Left renal pelvis (tissue), 4 donors: ENCODE measurements around the gene PGAP3. TPM values are rescaled to one million over a fixed set of nuclear protein-coding genes. Genes with fewer than 3 reads are reported as not detected.
"Not testable (repeated sequence)": the region's sequence is repeated elsewhere in the genome, so short reads cannot be mapped to it uniquely, and the experiment has no call there.

Experiments
- DNase-seq, 4 donors: peaks; one replicate each; pipeline ENCODE4 v3.0.0-alpha.2; 2013; ENCODE audit warnings: low read depth in 4 of 4, low spot score in 3 of 4
- polyA plus RNA-seq, 4 donors: library from polyadenylated mRNA; unstranded; fragments of 120-200 nt; gene quantifications; one replicate each; pipeline ENCODE4 v1.2.1, GENCODE V29; 2013; ENCODE audit not compliant: insufficient read length in 4 of 4

PGAP3 gene
- polyA plus RNA-seq, 4 donors = 26.5 to 45.9 (median 33.8) TPM

- DNase-seq = no peak
Observed at GRCh38 chr17:39716073-39716818, 28.4 kb upstream of the PGAP3 start.

GRCh38 chr17:39715375-39716072 is 27.7 kb upstream of the PGAP3 start:
- DNase-seq = no peak

DNA sequence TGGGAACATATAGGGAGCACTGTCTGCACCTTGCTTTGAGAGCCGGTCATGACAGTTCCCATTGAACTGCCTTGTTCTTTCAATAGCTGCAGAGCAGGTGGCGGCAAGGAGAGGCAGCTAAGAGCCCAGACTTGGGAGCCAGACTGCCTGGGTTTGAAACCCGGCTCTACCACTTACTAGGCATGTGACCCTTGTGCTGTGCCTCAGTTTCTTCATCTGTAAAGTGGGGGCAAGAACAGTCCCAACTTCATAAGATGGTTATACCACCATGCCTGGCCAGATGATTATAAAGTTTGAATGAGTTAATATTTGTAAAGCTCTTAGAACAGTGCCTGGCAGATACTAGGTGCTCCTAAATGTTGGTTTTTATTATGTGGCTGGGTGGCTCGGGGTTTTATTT is 26.4 kb upstream of the PGAP3 start:
- no peak for DNase-seq

DNA sequence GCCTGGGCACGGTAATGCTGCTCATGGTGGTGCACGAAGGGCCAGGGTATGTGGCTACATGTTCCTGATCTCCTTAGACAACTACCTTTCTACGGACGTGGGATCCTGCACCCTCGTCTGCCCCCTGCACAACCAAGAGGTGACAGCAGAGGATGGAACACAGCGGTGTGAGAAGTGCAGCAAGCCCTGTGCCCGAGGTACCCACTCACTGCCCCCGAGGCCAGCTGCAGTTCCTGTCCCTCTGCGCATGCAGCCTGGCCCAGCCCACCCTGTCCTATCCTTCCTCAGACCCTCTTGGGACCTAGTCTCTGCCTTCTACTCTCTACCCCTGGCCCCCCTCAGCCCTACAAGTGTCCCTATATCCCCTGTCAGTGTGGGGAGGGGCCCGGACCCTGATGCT is 24.0 kb upstream of the PGAP3 start:
- no peak for DNase-seq

GRCh38 chr17:39711071-39711470 is 23.2 kb upstream of the PGAP3 start:
- not testable (repeated sequence) for DNase-seq

- DNase-seq = no peak
Observed at GRCh38 chr17:39709998-39710964, 22.4 kb upstream of the PGAP3 start.

GRCh38 chr17:39709319-39709997 is 21.6 kb upstream of the PGAP3 start:
- DNase-seq = no peak

DNA sequence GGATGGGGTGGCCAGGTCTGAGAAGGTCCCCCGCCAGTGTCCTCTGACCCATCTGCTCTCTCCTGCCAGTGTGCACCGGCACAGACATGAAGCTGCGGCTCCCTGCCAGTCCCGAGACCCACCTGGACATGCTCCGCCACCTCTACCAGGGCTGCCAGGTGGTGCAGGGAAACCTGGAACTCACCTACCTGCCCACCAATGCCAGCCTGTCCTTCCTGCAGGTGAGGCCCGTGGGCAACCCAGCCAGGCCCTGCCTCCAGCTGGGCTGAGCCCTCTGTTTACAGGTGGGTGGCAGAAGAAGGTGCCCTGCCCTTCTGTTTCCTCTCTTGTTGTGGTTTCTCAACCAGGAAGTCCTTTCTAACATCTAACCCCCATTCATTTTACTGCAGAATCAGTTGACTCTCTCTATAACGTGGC is 19.1 kb upstream of the PGAP3 start:
- DNase-seq = no peak

DNA sequence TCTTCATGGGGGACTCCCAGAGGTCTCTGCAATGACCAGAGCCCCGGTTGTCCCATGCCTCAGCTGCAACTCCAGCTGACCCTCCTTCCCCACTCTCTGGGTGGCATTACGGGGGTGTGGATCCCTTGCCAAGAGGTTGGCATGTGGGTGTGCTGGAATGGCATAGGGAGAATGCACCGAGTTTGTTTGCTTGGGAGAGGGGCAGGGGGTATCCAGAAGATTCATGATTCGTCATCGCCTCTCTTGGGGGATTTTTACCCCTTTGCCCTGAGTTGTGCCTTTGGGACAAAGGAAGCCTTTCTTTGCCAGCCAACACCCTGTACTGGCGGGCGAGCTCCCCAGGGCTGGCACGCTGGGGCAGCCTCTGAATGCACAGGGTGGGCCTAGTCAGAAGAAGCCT is 18.5 kb upstream of the PGAP3 start:
- no peak for DNase-seq

DNA sequence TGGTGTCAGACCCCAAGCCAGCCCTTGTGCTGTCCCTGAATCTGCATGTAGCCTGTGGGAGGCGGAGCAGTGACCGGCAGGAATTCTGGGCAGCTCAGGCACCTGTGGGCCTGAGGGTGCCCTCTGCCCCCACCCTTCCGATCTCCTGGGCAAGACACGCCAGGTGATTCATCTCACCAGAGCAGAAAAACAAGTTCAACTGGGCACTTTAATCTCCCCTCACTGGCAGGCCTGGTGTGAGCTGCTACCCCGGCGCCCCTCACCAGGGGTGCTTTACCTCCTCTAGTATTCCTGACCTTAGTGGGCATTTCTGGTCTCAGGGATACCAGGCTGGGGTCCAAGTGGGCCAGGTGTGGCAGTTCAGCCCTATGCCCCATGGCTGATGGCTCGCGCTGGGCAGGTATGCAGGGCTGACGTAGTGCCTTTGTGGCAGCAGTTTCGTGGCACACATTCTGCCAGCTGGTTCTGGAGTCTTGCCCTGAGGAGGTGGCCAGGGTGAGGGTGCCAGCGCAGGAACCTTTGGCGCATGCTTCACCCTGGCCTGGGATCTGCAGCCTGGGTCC is 18.0 kb upstream of the PGAP3 start:
- DNase-seq = no peak

GRCh38 chr17:39704821-39705551 is 17.1 kb upstream of the PGAP3 start:
- no peak for DNase-seq

DNA sequence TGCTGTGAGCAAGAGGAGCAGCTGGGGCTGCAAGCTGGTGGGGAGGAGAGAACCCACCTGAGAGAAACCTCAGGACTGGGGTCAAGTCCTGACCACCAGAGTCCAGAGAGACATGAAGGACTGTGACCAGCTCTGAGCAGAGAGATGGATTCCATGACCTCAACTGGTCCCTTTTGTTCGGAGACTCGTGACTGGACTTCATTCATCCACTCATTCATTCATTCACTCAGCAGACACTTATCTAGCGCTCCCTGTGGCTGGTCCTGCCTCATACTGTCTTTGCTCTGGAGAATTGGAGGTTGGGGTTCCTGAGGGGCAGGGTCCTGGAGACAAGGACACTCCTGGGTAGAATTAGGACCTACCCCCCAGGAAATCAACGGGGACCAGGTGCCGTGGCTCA is 16.1 kb upstream of the PGAP3 start:
- DNase-seq = no peak

DNA sequence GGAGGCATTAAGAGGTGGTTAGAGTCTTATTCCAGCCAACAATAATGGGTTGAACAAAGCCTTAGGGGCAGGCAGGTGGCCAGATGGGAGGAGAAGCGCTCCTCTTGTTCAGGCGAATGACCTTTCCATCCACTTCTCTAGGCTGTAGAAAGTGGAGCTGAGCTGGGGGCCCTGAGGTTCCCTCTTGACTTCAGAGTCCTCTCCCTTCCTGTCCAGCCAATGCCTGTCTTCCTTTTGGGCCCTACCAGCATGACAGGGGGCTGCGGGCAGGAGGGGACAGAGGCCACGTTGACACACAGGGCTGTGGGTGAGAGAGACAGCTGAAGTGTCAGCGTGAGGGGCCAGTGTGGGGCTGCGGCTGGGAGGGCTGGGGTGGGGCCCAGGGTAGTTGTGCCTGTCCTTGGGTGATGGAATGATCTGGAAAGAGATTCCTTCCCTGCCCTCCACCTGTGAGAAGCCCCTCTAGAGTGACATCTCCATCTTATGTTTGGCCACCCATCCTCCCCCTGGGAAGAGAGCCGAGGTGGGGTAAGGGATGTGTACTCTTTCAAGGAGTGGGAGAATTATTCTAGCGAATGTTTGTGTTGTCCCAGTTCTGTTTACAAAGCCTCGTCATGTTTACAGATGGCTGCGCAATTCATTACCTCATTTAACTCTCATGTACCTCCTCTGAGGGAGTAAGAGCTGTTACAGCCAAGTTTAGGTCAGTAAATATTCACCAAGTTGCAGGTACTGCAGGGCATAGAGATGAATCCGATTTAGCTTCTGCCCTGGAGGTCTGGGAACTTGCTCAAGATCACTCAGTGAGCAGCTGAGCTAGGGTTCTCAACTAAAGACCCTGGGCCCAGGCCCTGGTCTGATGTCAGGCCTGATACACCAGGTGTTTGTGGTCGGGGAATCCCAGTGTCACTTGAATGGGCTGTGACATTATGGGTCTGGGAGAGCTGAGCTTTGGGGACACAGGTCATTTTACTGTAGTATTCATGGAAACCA is 15.3 kb upstream of the PGAP3 start:
- DNase-seq = no peak

- DNase-seq = no peak
Observed at GRCh38 chr17:39701784-39702422, 14.0 kb upstream of the PGAP3 start.

- no peak for DNase-seq
Observed at GRCh38 chr17:39701012-39701783, 13.3 kb upstream of the PGAP3 start.

DNA sequence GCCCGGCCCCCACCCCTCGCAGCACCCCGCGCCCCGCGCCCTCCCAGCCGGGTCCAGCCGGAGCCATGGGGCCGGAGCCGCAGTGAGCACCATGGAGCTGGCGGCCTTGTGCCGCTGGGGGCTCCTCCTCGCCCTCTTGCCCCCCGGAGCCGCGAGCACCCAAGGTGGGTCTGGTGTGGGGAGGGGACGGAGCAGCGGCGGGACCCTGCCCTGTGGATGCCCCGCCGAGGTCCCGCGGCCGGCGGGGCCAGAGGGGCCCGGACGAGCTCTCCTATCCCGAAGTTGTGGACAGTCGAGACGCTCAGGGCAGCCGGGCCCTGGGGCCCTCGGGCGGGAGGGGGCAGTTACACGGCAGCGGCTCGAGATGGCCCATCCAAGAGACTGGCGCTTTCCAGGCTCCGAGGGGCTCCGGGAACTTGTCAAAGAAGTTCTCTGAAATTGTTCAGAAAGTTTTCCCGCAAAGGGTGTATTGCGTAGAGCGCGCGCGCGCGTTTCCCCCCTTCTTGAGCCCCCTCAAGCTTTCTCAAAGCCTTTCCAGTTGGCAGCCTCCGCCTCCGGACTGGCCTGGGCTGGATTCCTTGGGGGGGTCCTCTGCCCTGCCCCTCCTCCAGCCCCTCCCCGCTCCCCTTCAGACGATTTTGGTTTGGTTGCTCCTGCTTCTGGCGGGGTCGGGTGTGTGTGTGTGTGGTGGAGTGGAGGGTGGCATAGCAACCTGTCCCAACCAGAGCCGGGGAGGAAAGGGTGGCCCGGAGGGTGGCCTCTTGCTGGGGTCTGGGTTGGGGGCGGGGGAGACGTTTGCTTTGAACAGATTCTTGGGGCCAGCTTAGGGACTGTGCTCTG is 12.5 kb upstream of the PGAP3 start:
- no peak for DNase-seq
